Neural cell (in vitro differentiated cells): ENCODE results near the gene LRR1. TPM values are rescaled to one million over a fixed set of nuclear protein-coding genes. Genes with fewer than 3 reads are reported as not detected.

ENCODE experiments used
- H2AFZ ChIP-seq: fragments of 200-600, 300-800 bp; sonication (generic), shearing (Covaris generic); 2 replicates; pipeline ENCODE4 v1.6.0; 2014; ENCODE audit warnings: low read depth, mild to moderate bottlenecking, antibody characterized with exemption, low read length, moderate library complexity
- H3F3A ChIP-seq: fragments of 200-600 bp; shearing (Covaris generic); 2 replicates; pipeline ENCODE4 v1.6.1; 2016; ENCODE audit warnings: mild to moderate bottlenecking, moderate library complexity, mixed read lengths, antibody characterized with exemption, low read length; ENCODE audit not compliant: insufficient read depth, poor library complexity, severe bottlenecking
- H3K27ac ChIP-seq: fragments of 200-600, 300-800 bp; sonication (generic), shearing (Covaris generic); 2 replicates; pipeline ENCODE4 v1.5.1; 2014; ENCODE audit warnings: mild to moderate bottlenecking, low read length, moderate library complexity
- H3K27me3 ChIP-seq: fragments of 300-800, 200-600 bp; sonication (generic), shearing (Covaris generic); 2 replicates; pipeline ENCODE4 v1.6.0; 2014; ENCODE audit warnings: mild to moderate bottlenecking, low read depth, low read length, moderate library complexity; ENCODE audit not compliant: insufficient read depth
- H3K36me3 ChIP-seq: fragments of 300-800, 200-600 bp; sonication (generic), shearing (Covaris generic); 2 replicates; pipeline ENCODE4 v1.5.1; 2014; ENCODE audit warnings: mild to moderate bottlenecking, antibody characterized with exemption, low read length, moderate library complexity; ENCODE audit not compliant: insufficient read depth
- H3K4me2 ChIP-seq: fragments of 300-800, 200-600 bp; sonication (generic), shearing (Covaris generic); 2 replicates; pipeline ENCODE4 v1.6.0; 2014; ENCODE audit warnings: mild to moderate bottlenecking, low read length
- H3K4me3 ChIP-seq: fragments of 300-800, 200-600 bp; sonication (generic), shearing (Covaris generic); 2 replicates; pipeline ENCODE4 v1.5.1; 2014; ENCODE audit warnings: mild to moderate bottlenecking, low read length, moderate library complexity
- H3K79me2 ChIP-seq: fragments of 200-600 bp; shearing (Covaris generic); replicated peaks from 2 replicates; pipeline ENCODE4 v1.6.0; 2014; ENCODE audit warnings: mild to moderate bottlenecking, low read length, moderate library complexity; ENCODE audit not compliant: insufficient read depth
- H3K9ac ChIP-seq: fragments of 300-800, 200-600 bp; sonication (generic), shearing (Covaris generic); 2 replicates; pipeline ENCODE4 v1.6.1; 2016; ENCODE audit warnings: mild to moderate bottlenecking, low read length, mixed read lengths
- H3K9me2 ChIP-seq: fragments of 200-600 bp; shearing (Covaris generic); 2 replicates; pipeline ENCODE4 v1.6.1; 2016; ENCODE audit warnings: mild to moderate bottlenecking, low read length, mixed read lengths; ENCODE audit not compliant: insufficient read depth
- H3K9me3 ChIP-seq: fragments of 200-600, 300-800 bp; sonication (generic), shearing (Covaris generic); 2 replicates; pipeline ENCODE4 v1.6.1; 2016; ENCODE audit warnings: mild to moderate bottlenecking, mixed run types, low read length, moderate library complexity, mixed read lengths
- H4K20me1 ChIP-seq: fragments of 200-600 bp; shearing (Covaris generic); 2 replicates; pipeline ENCODE4 v1.6.1; 2016; ENCODE audit warnings: mild to moderate bottlenecking, mixed run types; ENCODE audit not compliant: insufficient read depth
- CTCF ChIP-seq: fragments of 450-650 bp; IDR thresholded peaks from 2 replicates; pipeline ENCODE4 v1.5.1; 2014; ENCODE audit warnings: antibody characterized with exemption, mild to moderate bottlenecking, moderate library complexity; ENCODE audit not compliant: poor library complexity, severe bottlenecking
- EP300 ChIP-seq: fragments of 450-650 bp; conservative IDR thresholded peaks from 2 replicates; pipeline ENCODE4 v1.6.1; 2014; ENCODE audit warnings: antibody characterized with exemption, mild to moderate bottlenecking, moderate library complexity; ENCODE audit not compliant: poor library complexity, severe bottlenecking
- EZH2 ChIP-seq: fragments of 200-600, 300-800 bp; shearing (Covaris generic), sonication (generic); IDR thresholded peaks from 2 replicates; pipeline ENCODE4 v1.6.1; 2014; ENCODE audit warnings: antibody characterized with exemption, low read length, borderline replicate concordance, mild to moderate bottlenecking; ENCODE audit not compliant: insufficient read depth, poor library complexity, severe bottlenecking
- MXI1 ChIP-seq: fragments of 450-650 bp; conservative IDR thresholded peaks from 2 replicates; pipeline ENCODE4 v1.6.1; 2014; ENCODE audit warnings: antibody characterized with exemption, mild to moderate bottlenecking; ENCODE audit not compliant: poor library complexity, severe bottlenecking
- POLR2AphosphoS5 ChIP-seq: IDR thresholded peaks from 2 replicates; pipeline ENCODE4 v1.6.1; 2012
- RAD21 ChIP-seq: fragments of 450-650 bp; conservative IDR thresholded peaks from 2 replicates; pipeline ENCODE4 v1.6.1; 2014; ENCODE audit warnings: antibody characterized with exemption, mild to moderate bottlenecking, moderate library complexity
- REST ChIP-seq: IDR thresholded peaks from 2 replicates; pipeline ENCODE4 v1.6.1; 2012; ENCODE audit warnings: borderline replicate concordance
- SMC3 ChIP-seq: fragments of 450-650 bp; conservative IDR thresholded peaks from 2 replicates; pipeline ENCODE4 v1.6.1; 2014; ENCODE audit warnings: antibody characterized with exemption, mild to moderate bottlenecking, moderate library complexity; ENCODE audit not compliant: poor library complexity
- TAF1 ChIP-seq: IDR thresholded peaks from 2 replicates; pipeline ENCODE4 v1.6.1; 2012; ENCODE audit warnings: low read depth
- polyA plus RNA-seq: library from polyadenylated mRNA; depleted of rRNA; stranded (reverse); fragments of >200 nt; gene quantifications from 2 replicates; pipeline ENCODE4 v1.2.3, GENCODE V29; 2014

LRR1 gene
- polyA plus RNA-seq, 1 donor from 2014 or later: 4.4 TPM

- H3K4me3 ChIP-seq: peak overlapping the region; percentile 6
Measured at GRCh38 chr14:49549881-49550280, 48.9 kb upstream of the LRR1 start.

More at GRCh38 chr14:49549881-49550280, 48.9 kb upstream of the LRR1 start:
- Histone ChIP-seq H3K27me3 (no peaks in the 10 kb centered on the region), H3F3A (no peaks in the 10 kb centered on the region), H3K36me3 (no peaks in the 10 kb centered on the region), H3K9ac (no peak overlapping the region), H2AFZ (no peak overlapping the region), H3K4me2 (no peak overlapping the region), H3K79me2 (no peaks in the 10 kb centered on the region), H3K27ac (no peak overlapping the region), H3K9me3 (no peaks in the 10 kb centered on the region), H4K20me1 (no peaks in the 10 kb centered on the region), H3K9me2 (no peaks in the 10 kb centered on the region)
- TF ChIP-seq POLR2AphosphoS5 (no peak), SMC3 (no peak), CTCF (no peak), EP300 (no peak), REST (no peak), RAD21 (no peak), TAF1 (no peak), MXI1 (no peak), EZH2 (no peak)
